K562 (cell line): ENCODE data around the gene COX10. TPM values are rescaled to one million over a fixed set of nuclear protein-coding genes. Genes with fewer than 3 reads are reported as not detected.

Experiments used
- ATAC-seq: fragments of 200-7000 bp; cut with Tn5 transposase; 3 replicates; pipeline ENCODE4 v1.9.1; 2020; ENCODE audit warnings: moderate library complexity
- BruUV-seq: library from RNA; stranded (reverse); fragments of 400-500 nt; replicated peaks from 2 replicates; lab custom pipeline; 2021; lab: Mats Ljungman, UMichigan
- CTCF ChIA-PET: fragments of 300-600 bp; formaldehyde crosslinking; extraction: SDS; loops from one replicate; lab custom pipeline; 2021; ENCODE audit warnings: low intra/inter-chr PET ratio; lab: Yijun Ruan, JAX
- POLR2A ChIA-PET: fragments of 300-600, 350-650 bp; sonication (Branson Sonifier 250); formaldehyde crosslinking; extraction: SDS; loops from one replicate; lab custom pipeline; 2021; ENCODE audit warnings: antibody characterized with exemption, inconsistent platforms; lab: Yijun Ruan, JAX
- DNase-seq, 4 experiments: peaks; one replicate each; pipeline versions ENCODE4 v3.0.0 to v3.0.0-alpha.2; 2011 to 2018; ENCODE audit warnings: low spot score in 3 of 4, mixed read lengths in 3 of 4; ENCODE audit errors: extremely low read depth in 1 of 4
- FAIRE-seq: peaks from 2 replicates; lab custom pipeline; 2011; peaks lifted over from hg19 to GRCh38; lab: Jason Lieb, UNC
- H2AFZ ChIP-seq: 2 replicates; pipeline ENCODE4 v1.6.0; 2011; ENCODE audit warnings: low read depth, low read length, control low read depth, inconsistent platforms
- H3K27ac ChIP-seq: fragments of 200-600 bp; 3 replicates; pipeline ENCODE4 v1.8.0; 2011; ENCODE audit warnings: low read depth, mild to moderate bottlenecking, control low read depth, inconsistent platforms, low read length, moderate library complexity, mixed read lengths; ENCODE audit errors: extremely low read depth
- H3K27me3 ChIP-seq, 2 experiments: fragments of 300-600 bp in 1 of 2; 2 replicates in 1 of 2; 3 replicates in 1 of 2; pipeline versions ENCODE4 v1.6.0 to v1.8.0; 2011; ENCODE audit warnings: inconsistent platforms in 2 of 2, low read length in 2 of 2, mild to moderate bottlenecking in 1 of 2, mixed read lengths in 1 of 2, moderate library complexity in 1 of 2; ENCODE audit not compliant: control insufficient read depth in 2 of 2, insufficient read depth in 2 of 2
- H3K36me3 ChIP-seq: fragments of 300-600 bp; 3 replicates; pipeline ENCODE4 v1.8.0; 2011; ENCODE audit warnings: mild to moderate bottlenecking, low read length, inconsistent platforms; ENCODE audit not compliant: control insufficient read depth, insufficient read depth
- H3K4me1 ChIP-seq, 2 experiments: fragments of 200-600 bp in 1 of 2; replicated peaks in 1 of 2; 2 replicates in 1 of 2; 3 replicates in 1 of 2; pipeline versions ENCODE4 v1.5.1 to v1.8.0; 2011; ENCODE audit warnings: inconsistent platforms in 2 of 2, low read length in 2 of 2, mild to moderate bottlenecking in 1 of 2, mixed read lengths in 1 of 2, moderate library complexity in 1 of 2; ENCODE audit not compliant: control insufficient read depth in 2 of 2, insufficient read depth in 2 of 2
- H3K4me2 ChIP-seq: 2 replicates; pipeline ENCODE4 v1.6.1; 2011; ENCODE audit warnings: low read length, control low read depth, inconsistent platforms, mixed read lengths; ENCODE audit not compliant: insufficient read depth
- H3K4me3 ChIP-seq: fragments of 200-600 bp; sonication (generic), shearing (Covaris generic); 2 replicates; pipeline ENCODE4 v1.5.1; 2016; ENCODE audit warnings: control low read depth, inconsistent platforms
- H3K79me2 ChIP-seq: fragments of 200-600 bp; 3 replicates; pipeline ENCODE4 v1.8.0; 2011; ENCODE audit warnings: low read length, inconsistent platforms; ENCODE audit not compliant: control insufficient read depth, insufficient read depth
- H3K9ac ChIP-seq, 2 experiments: 2 replicates each; pipeline versions ENCODE4 v1.6.0 to v1.6.1; 2011; ENCODE audit warnings: low read depth in 2 of 2, low read length in 2 of 2, control low read depth in 1 of 2, inconsistent platforms in 1 of 2, mild to moderate bottlenecking in 1 of 2, mixed read lengths in 1 of 2; ENCODE audit not compliant: insufficient read depth in 1 of 2
- H3K9me1 ChIP-seq: one replicate; pipeline ENCODE4 v1.6.0; 2011; ENCODE audit warnings: inconsistent platforms, mild to moderate bottlenecking, low read length, moderate library complexity; ENCODE audit not compliant: control insufficient read depth, insufficient read depth
- H3K9me3 ChIP-seq: replicated peaks from 2 replicates; pipeline ENCODE4 v1.5.1; 2011; ENCODE audit warnings: low read depth, low read length, inconsistent platforms; ENCODE audit not compliant: control insufficient read depth, insufficient read depth
- H4K20me1 ChIP-seq: replicated peaks from 2 replicates; pipeline ENCODE4 v1.6.1; 2011; ENCODE audit warnings: low read length, inconsistent platforms, mixed read lengths; ENCODE audit not compliant: control insufficient read depth, insufficient read depth
- BRD9 ChIP-seq: fragments of 450-650 bp; IDR thresholded peaks from 2 replicates; pipeline ENCODE4 v1.6.1; 2018; ENCODE audit warnings: low read depth; ENCODE audit not compliant: partially characterized antibody
- PPARD ChIP-seq: fragments of 250-450 bp; sonication (Bioruptor Pico); IDR thresholded peaks from 2 replicates; pipeline ENCODE4 v1.8.0; 2022; ENCODE audit warnings: inconsistent platforms, mild to moderate bottlenecking, moderate library complexity
- SAFB2 ChIP-seq: fragments of 200-400 bp; formaldehyde crosslinking; IDR thresholded peaks from 2 replicates; pipeline ENCODE4 v1.6.1; 2018; ENCODE audit warnings: borderline replicate concordance, low read length, low read depth, moderate library complexity; ENCODE audit not compliant: severe bottlenecking
- TAL1 ChIP-seq: fragments of 450-650 bp; IDR thresholded peaks from 2 replicates; pipeline ENCODE4 v1.6.1; 2016; ENCODE audit warnings: mild to moderate bottlenecking
- TEAD4 ChIP-seq, 2 experiments: sonication (generic) in 1 of 2; formaldehyde crosslinking in 1 of 2; IDR thresholded peaks; 2 replicates each; pipeline versions ENCODE4 v1.6.1 to v1.8.0; 2012 to 2022; ENCODE audit warnings: borderline replicate concordance in 1 of 2, inconsistent platforms in 1 of 2, low read length in 1 of 2, mild to moderate bottlenecking in 1 of 2, missing genetic modification reagents in 1 of 2
- THRAP3 ChIP-seq: fragments of 450-650 bp; IDR thresholded peaks from 2 replicates; pipeline ENCODE4 v1.6.1; 2016; ENCODE audit warnings: mild to moderate bottlenecking, inconsistent platforms, borderline replicate concordance
- ZNF146 ChIP-seq: IDR thresholded peaks from one replicate; pipeline ENCODE4 v1.6.1; 2018; ENCODE audit warnings: missing compliant biosample characterization; ENCODE audit not compliant: unreplicated experiment
- WGBS: fragments of 100-300 bp; shearing (Covaris generic); methylation state at CpG from one replicate; pipeline ENCODE4 v1.1.6; 2016; ENCODE audit warnings: low coverage, mixed read lengths; ENCODE audit not compliant: insufficient coverage; ENCODE audit errors: missing lambda C conversion rate; 5-methylcytosine and 5-hydroxymethylcytosine counted together
- in situ Hi-C: fragments of 300-500 bp; cut with MboI; formaldehyde crosslinking; loops from 4 replicates; pipeline ENCODE4 v1.15.0; 2018; ENCODE audit warnings: inconsistent platforms, mixed read lengths
- intact Hi-C: fragments of 100-400 bp; cut with micrococcal nuclease; formaldehyde crosslinking; loops from 2 replicates; pipeline ENCODE4 v1.14.2; 2022
- polyA plus RNA-seq, 8 experiments: library from polyadenylated mRNA; depleted of rRNA in 4 of 8; stranded (reverse) in 5 of 8; unstranded in 3 of 8; fragments of >200 nt; fragmentation: Nextera tagmentation in 2 of 8; fragmentation: Illumina TruSeq in 1 of 8; extraction: Ambion mirVana in 2 of 8; extraction: Trizol in 1 of 8; gene quantifications; 2 replicates each; pipeline versions ENCODE4 v1.2.1 to v1.2.3, GENCODE V29; 2011 to 2014; ENCODE audit warnings: inconsistent platforms in 1 of 8, missing spikeins in 1 of 8
- total RNA-seq, 7 experiments: library from RNA; depleted of rRNA in 6 of 7; stranded (reverse); fragments of >200 nt in 6 of 7; fragmentation: Illumina TruSeq in 2 of 7; extraction: Trizol in 2 of 7; gene quantifications; 2 replicates each; pipeline versions ENCODE4 v1.2.1 to v1.2.3, GENCODE V29; 2011 to 2021; ENCODE audit warnings: low replicate concordance in 1 of 7
- TF ChIP-seq, protein P1 (sequence below): fragments of 250-450 bp; sonication (Bioruptor Pico); IDR thresholded peaks from 2 replicates; pipeline ENCODE4 v1.8.0; 2022; ENCODE audit warnings: inconsistent platforms

COX10 gene
- total and polyA plus RNA-seq, 9 of the 15 experiments (the other 6 are each of a cell fraction or from before 2014, with no cell fraction given), result 10.3 to 26.4 (median 17.8) TPM

DNA sequence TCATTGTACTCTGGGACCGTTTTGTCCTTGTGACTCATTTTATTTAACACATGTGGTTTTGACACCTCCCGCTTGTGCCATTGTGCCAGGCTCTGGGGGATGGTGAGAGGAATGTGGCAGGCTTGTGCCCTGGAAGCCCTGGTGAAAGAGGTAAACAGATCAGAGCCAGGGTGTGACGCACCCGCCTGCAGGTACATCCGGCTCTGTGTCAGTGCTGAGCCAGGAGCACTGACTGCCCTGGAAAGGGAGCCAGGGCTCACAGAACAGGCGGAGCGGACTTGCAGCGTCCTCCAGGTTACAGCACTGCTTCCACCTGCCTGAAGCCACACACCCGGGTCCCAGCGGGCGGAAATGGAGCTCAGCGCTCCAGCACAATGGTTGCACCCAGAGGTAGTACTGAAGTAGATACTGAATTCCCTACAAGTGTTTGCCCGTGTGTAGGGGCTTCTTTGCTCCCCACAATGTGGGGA, 136.7 kb downstream of the COX10 start:
- no peak for FAIRE-seq
- no peak overlapping the region for H3K9ac ChIP-seq

More for the DNA sequence above, 136.7 kb downstream of the COX10 start:
- no peak overlapping the region for H3K27ac ChIP-seq
- no peak overlapping the region for H3K4me2 ChIP-seq
- ATAC-seq, result no peak
- no peaks in the 10 kb centered on the region for H3K9me3 ChIP-seq
- ChIA-PET CTCF (no interaction called here), POLR2A (no interaction called here)
- no peaks in the 10 kb centered on the region for H3K9me1 ChIP-seq
- BruUV-seq, result no TSS peak
- no peak for TF ChIP-seq TAL1
- no peak for TF ChIP-seq ZNF146 (CRISPR knock-in tag)
- TF ChIP-seq SAFB2, result no peak
- TF ChIP-seq, protein P1, sequence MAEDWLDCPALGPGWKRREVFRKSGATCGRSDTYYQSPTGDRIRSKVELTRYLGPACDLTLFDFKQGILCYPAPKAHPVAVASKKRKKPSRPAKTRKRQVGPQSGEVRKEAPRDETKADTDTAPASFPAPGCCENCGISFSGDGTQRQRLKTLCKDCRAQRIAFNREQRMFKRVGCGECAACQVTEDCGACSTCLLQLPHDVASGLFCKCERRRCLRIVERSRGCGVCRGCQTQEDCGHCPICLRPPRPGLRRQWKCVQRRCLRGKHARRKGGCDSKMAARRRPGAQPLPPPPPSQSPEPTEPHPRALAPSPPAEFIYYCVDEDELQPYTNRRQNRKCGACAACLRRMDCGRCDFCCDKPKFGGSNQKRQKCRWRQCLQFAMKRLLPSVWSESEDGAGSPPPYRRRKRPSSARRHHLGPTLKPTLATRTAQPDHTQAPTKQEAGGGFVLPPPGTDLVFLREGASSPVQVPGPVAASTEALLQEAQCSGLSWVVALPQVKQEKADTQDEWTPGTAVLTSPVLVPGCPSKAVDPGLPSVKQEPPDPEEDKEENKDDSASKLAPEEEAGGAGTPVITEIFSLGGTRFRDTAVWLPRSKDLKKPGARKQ (CRISPR knock-in tag), result no peak
- TF ChIP-seq BRD9, result no peak
- no peak for TF ChIP-seq TEAD4 (IDR thresholded peaks at IDR 0.05; ENCODE audit: low read length)
- TF ChIP-seq TEAD4 (CRISPR knock-in tag; IDR thresholded peaks at IDR 0.05; ENCODE audit: borderline replicate concordance), result no peak
- no peak for TF ChIP-seq PPARD (CRISPR knock-in tag)
- TF ChIP-seq THRAP3, result no peak
- TF ChIP-seq, all 486 proteins: peak for 0
- Histone ChIP-seq H3K4me1 (peaks cover 4 to 25% of the 10 kb centered on the region in 2 experiments; a peak in 3 of 5 replicates), H3K36me3 (peaks cover 10% of the 10 kb centered on the region; the same call in 1 of the 3 replicates), H3K79me2 (no peaks in the 10 kb centered on the region), H2AFZ (no peak overlapping the region), H3K27me3 (no peaks in the 10 kb centered on the region), H4K20me1 (peaks cover 6% of the 10 kb centered on the region; the same call in 1 of the 2 replicates), H3K4me3 (no peak overlapping the region)
- 93% methylated on average over 7 of the region's 13 CpGs for WGBS
- in situ Hi-C loops, result no loop called here
- DNase-seq, result no peak
- intact Hi-C loops, result no loop called here
